ENCODE data around the gene DNM2.

DNA sequence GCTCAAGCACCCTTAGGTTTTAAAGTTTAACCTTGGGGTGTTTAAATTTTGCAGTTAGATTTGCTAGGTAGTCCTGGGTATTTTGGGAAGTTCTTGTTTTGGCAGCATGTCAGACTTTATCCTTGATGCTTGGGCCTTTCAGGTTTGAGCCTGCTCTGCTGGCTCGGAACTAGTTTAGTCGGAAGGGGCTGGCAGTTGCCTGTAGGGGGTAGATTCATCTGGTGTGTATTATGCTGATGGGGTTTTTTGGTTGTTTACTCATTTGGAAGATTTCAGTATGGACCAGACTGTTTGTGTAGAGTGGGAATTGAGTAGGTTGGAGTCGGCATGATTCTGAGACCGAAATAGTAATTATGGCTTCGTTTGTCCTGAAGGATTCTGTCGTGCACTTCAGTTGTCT, 48.6 kb upstream of the DNM2 start:
- TF ChIP-seq, protein P1, sequence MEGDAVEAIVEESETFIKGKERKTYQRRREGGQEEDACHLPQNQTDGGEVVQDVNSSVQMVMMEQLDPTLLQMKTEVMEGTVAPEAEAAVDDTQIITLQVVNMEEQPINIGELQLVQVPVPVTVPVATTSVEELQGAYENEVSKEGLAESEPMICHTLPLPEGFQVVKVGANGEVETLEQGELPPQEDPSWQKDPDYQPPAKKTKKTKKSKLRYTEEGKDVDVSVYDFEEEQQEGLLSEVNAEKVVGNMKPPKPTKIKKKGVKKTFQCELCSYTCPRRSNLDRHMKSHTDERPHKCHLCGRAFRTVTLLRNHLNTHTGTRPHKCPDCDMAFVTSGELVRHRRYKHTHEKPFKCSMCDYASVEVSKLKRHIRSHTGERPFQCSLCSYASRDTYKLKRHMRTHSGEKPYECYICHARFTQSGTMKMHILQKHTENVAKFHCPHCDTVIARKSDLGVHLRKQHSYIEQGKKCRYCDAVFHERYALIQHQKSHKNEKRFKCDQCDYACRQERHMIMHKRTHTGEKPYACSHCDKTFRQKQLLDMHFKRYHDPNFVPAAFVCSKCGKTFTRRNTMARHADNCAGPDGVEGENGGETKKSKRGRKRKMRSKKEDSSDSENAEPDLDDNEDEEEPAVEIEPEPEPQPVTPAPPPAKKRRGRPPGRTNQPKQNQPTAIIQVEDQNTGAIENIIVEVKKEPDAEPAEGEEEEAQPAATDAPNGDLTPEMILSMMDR (IDR thresholded peaks at IDR 0.05) = no peak
- no peak for TF ChIP-seq POLR2A (IDR thresholded peaks at IDR 0.05)

Measured in lower leg skin (tissue), 3 donors.